ENCODE results near the gene EXTL1.

- TF ChIP-seq RAD21 (IDR thresholded peaks at IDR 0.05; ENCODE audit: low read depth) (peak; percentile 37), CREB1 (IDR thresholded peaks at IDR 0.05; ENCODE audit: low read depth) (no peak), TCF12 (IDR thresholded peaks at IDR 0.05; ENCODE audit: low read depth) (no peak), YY1 (IDR thresholded peaks at IDR 0.05; ENCODE audit: low read depth) (no peak), CEBPB (IDR thresholded peaks at IDR 0.05) (no peak), TEAD4 (IDR thresholded peaks at IDR 0.05) (no peak), USF1 (IDR thresholded peaks at IDR 0.05) (no peak), EP300 (IDR thresholded peaks at IDR 0.05; ENCODE audit: borderline replicate concordance) (no peak), REST (IDR thresholded peaks at IDR 0.05; ENCODE audit: low read depth) (no peak)
Observed at GRCh38 chr1:26009796-26010447, 11.7 kb upstream of the EXTL1 start.

All from Ishikawa (cell line).